GM19452 (cell line): ENCODE data around the gene RYR1.
"Not testable (repeated sequence)": the region's sequence is repeated elsewhere in the genome, so short reads cannot be mapped to it uniquely, and the experiment has no call there.

Source experiments
- ATAC-seq: cut with Tn5 transposase; IDR thresholded peaks from one replicate; pipeline ENCODE4 v1.9.1; 2021; ENCODE audit not compliant: unreplicated experiment

Gene RYR1

GRCh38 chr19:38425810-38426466, 7.6 kb upstream of the RYR1 start, which contains the start of gene RASGRP4:
RASGRP4 (minus strand) TSS chr19:38426219; CDS start chr19:38426091, 128 bp downstream.
- ATAC-seq, result no peak

GRCh38 chr19:38427035-38427677, 6.3 kb upstream of the RYR1 start:
- not testable (repeated sequence) for ATAC-seq

GRCh38 chr19:38429055-38429810, 4.3 kb upstream of the RYR1 start:
- no peak for ATAC-seq

GRCh38 chr19:38429811-38430156, 3.7 kb upstream of the RYR1 start:
- no peak for ATAC-seq

- no peak for ATAC-seq
Observed at GRCh38 chr19:38430931-38431330, 2.6 kb upstream of the RYR1 start.

GRCh38 chr19:38434549-38435051, 1.1 kb downstream of the RYR1 start:
- no peak for ATAC-seq

GRCh38 chr19:38437295-38437694, 3.8 kb downstream of the RYR1 start:
- ATAC-seq, result no peak

GRCh38 chr19:38437917-38438316, 4.4 kb downstream of the RYR1 start:
- ATAC-seq, result no peak

GRCh38 chr19:38440592-38440991, 7.1 kb downstream of the RYR1 start:
- no peak for ATAC-seq

GRCh38 chr19:38441657-38442348, 8.3 kb downstream of the RYR1 start:
- no peak for ATAC-seq

- no peak for ATAC-seq
Observed at GRCh38 chr19:38442736-38443135, 9.2 kb downstream of the RYR1 start.

- ATAC-seq, result no peak
Observed at GRCh38 chr19:38443458-38443999, 10.0 kb downstream of the RYR1 start.

GRCh38 chr19:38444026-38444425, 10.5 kb downstream of the RYR1 start:
- no peak for ATAC-seq

- no peak for ATAC-seq
Observed at GRCh38 chr19:38445362-38445761, 11.9 kb downstream of the RYR1 start.

- no peak for ATAC-seq
Observed at GRCh38 chr19:38448225-38448624, 14.7 kb downstream of the RYR1 start.

- no peak for ATAC-seq
Observed at GRCh38 chr19:38449518-38449917, 16.0 kb downstream of the RYR1 start.

GRCh38 chr19:38451036-38451435, 17.5 kb downstream of the RYR1 start:
- ATAC-seq, result no peak

- no peak for ATAC-seq
Observed at GRCh38 chr19:38451629-38452028, 18.1 kb downstream of the RYR1 start.

GRCh38 chr19:38452430-38453366, 19.2 kb downstream of the RYR1 start:
- ATAC-seq, result no peak

- no peak for ATAC-seq
Observed at GRCh38 chr19:38453596-38453995, 20.1 kb downstream of the RYR1 start.
